Sigmoid colon (tissue), 4 donors: ENCODE measurements around the gene DCUN1D1.

Source experiments
- EP300 ChIP-seq, 4 donors: sonication (generic); formaldehyde crosslinking; IDR thresholded peaks; one replicate each; pipeline ENCODE4 v1.6.1; 2017; ENCODE audit warnings: antibody characterized with exemption in 4 of 4
- POLR2A ChIP-seq, 2 donors: fragments of 450-650 bp; IDR thresholded peaks; one replicate each; pipeline ENCODE4 v1.6.1; 2016; ENCODE audit warnings: antibody characterized with exemption in 2 of 2, mild to moderate bottlenecking in 2 of 2, moderate library complexity in 2 of 2
- POLR2AphosphoS5 ChIP-seq, 4 donors: sonication (generic); formaldehyde crosslinking; IDR thresholded peaks; one replicate each; pipeline ENCODE4 v1.6.1; 2017; ENCODE audit warnings: antibody characterized with exemption in 4 of 4
- TF ChIP-seq, protein P1 (sequence below), 4 experiments: fragments of 450-650 bp in 3 of 4; fragments of 200-600 bp in 1 of 4; IDR thresholded peaks; one replicate each; pipeline ENCODE4 v1.5.1; 2016 to 2019; ENCODE audit warnings: antibody characterized with exemption in 4 of 4, mild to moderate bottlenecking in 3 of 4, moderate library complexity in 2 of 4

- TF ChIP-seq, protein P1, sequence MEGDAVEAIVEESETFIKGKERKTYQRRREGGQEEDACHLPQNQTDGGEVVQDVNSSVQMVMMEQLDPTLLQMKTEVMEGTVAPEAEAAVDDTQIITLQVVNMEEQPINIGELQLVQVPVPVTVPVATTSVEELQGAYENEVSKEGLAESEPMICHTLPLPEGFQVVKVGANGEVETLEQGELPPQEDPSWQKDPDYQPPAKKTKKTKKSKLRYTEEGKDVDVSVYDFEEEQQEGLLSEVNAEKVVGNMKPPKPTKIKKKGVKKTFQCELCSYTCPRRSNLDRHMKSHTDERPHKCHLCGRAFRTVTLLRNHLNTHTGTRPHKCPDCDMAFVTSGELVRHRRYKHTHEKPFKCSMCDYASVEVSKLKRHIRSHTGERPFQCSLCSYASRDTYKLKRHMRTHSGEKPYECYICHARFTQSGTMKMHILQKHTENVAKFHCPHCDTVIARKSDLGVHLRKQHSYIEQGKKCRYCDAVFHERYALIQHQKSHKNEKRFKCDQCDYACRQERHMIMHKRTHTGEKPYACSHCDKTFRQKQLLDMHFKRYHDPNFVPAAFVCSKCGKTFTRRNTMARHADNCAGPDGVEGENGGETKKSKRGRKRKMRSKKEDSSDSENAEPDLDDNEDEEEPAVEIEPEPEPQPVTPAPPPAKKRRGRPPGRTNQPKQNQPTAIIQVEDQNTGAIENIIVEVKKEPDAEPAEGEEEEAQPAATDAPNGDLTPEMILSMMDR (IDR thresholded peaks at IDR 0.05): no peak
- TF ChIP-seq POLR2A (IDR thresholded peaks at IDR 0.05): no peak
- no peak for TF ChIP-seq EP300 (IDR thresholded peaks at IDR 0.05)
- TF ChIP-seq POLR2AphosphoS5 (IDR thresholded peaks at IDR 0.05): no peak
These were observed 40.0 kb downstream of the DCUN1D1 start for GRCh38 chr3:182940266-182940808.
